HG03432 (cell line): ENCODE results near the gene TEX13A.

Experiments
- ATAC-seq: cut with Tn5 transposase; IDR thresholded peaks from one replicate; pipeline ENCODE4 v1.9.1; 2021; ENCODE audit warnings: mild to moderate bottlenecking, moderate library complexity; ENCODE audit not compliant: unreplicated experiment

Gene TEX13A

DNA sequence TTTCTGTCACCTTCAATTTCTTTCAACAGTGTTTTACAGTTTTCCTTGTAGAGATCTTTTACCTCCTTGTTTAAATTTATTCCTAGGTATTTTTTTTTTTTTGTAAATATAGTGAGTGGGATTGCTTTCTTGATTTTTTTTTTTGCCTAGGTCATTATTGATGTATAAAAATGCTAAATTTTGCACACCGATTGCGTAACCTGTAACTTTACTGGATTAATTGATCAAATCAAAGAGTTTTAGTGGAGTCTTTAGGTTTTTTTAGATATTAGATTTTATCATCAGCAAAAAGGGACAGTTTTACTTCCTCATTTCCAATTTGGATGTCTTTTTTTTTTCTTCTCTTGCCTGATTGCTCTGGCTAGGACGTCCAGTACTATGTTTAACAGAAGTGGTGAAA, 40.9 kb downstream of the TEX13A start:
- ATAC-seq, result no peak

DNA sequence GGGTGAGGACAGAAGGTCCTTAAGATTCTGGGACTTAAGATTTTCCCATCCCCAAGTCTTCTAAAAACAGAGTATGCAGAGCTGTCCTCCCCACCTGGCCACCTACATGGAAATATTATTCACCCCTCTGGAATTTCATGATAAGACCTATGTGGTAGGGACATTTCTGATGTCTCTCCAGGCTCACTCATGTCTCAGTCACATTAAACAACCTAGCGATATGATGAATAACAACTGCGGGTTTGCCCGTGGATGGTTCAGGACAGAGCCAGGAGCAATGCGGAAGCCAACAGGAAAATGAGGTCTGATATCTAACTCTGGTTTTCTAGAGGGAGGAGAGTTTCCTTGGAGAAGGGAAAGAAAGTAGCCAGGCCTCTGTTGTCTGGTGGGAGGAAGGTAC, 47.4 kb downstream of the TEX13A start:
- no peak for ATAC-seq
